Keratinocyte (primary cell): ENCODE results near the gene TMC5. TPM values are rescaled to one million over a fixed set of nuclear protein-coding genes. Genes with fewer than 3 reads are reported as not detected.
"Not testable (repeated sequence)": the region's sequence is repeated elsewhere in the genome, so short reads cannot be mapped to it uniquely, and the experiment has no call there.

ENCODE experiments used
- DNase-seq: peaks from one replicate; pipeline ENCODE4 v3.0.0-alpha.2; 2011; ENCODE audit warnings: low read depth, missing footprints, low spot score
- FAIRE-seq: peaks from 2 replicates; lab custom pipeline; 2011; peaks lifted over from hg19 to GRCh38; lab: Jason Lieb, UNC
- H2AFZ ChIP-seq: 2 replicates; pipeline ENCODE4 v1.6.0; 2012; ENCODE audit warnings: low read length, control low read depth, inconsistent platforms; ENCODE audit not compliant: control insufficient read depth
- H3K27ac ChIP-seq: 2 replicates; pipeline ENCODE4 v1.5.1; 2011; ENCODE audit warnings: low read length; ENCODE audit not compliant: control insufficient read depth, insufficient read depth
- H3K27me3 ChIP-seq: 3 replicates; pipeline ENCODE4 v1.6.0; 2011; ENCODE audit warnings: low read length; ENCODE audit not compliant: control insufficient read depth, insufficient read depth; ENCODE audit errors: extremely low read depth
- H3K36me3 ChIP-seq, 2 experiments: 2 replicates in 1 of 2; 3 replicates in 1 of 2; pipeline ENCODE4 v1.5.1; 2011; ENCODE audit warnings: low read length in 2 of 2, mild to moderate bottlenecking in 1 of 2; ENCODE audit not compliant: control insufficient read depth in 2 of 2, insufficient read depth in 2 of 2; ENCODE audit errors: extremely low read depth in 1 of 2
- H3K4me1 ChIP-seq: 3 replicates; pipeline ENCODE4 v1.5.1; 2011; ENCODE audit warnings: low read length; ENCODE audit not compliant: control insufficient read depth, insufficient read depth; ENCODE audit errors: extremely low read depth
- H3K4me2 ChIP-seq: 3 replicates; pipeline ENCODE4 v1.6.0; 2011; ENCODE audit warnings: low read depth, low read length; ENCODE audit not compliant: control insufficient read depth, insufficient read depth; ENCODE audit errors: extremely low read depth
- H3K4me3 ChIP-seq, 3 experiments: fragments of 200-600 bp in 1 of 3; sonication (generic) in 1 of 3; 2 replicates in 2 of 3; 3 replicates in 1 of 3; pipeline ENCODE4 v1.5.1; 2011 to 2016; ENCODE audit warnings: low read length in 3 of 3, mild to moderate bottlenecking in 3 of 3, control low read depth in 2 of 3, inconsistent platforms in 1 of 3, low read depth in 1 of 3, mixed read lengths in 1 of 3, mixed run types in 1 of 3, moderate library complexity in 1 of 3; ENCODE audit not compliant: control insufficient read depth in 2 of 3, insufficient read depth in 2 of 3; ENCODE audit errors: extremely low read depth in 1 of 3
- H3K79me2 ChIP-seq: 2 replicates; pipeline ENCODE4 v1.6.0; 2012; ENCODE audit warnings: low read length; ENCODE audit not compliant: control insufficient read depth, insufficient read depth
- H3K9ac ChIP-seq: 3 replicates; pipeline ENCODE4 v1.6.0; 2011; ENCODE audit warnings: low read length; ENCODE audit not compliant: control insufficient read depth, insufficient read depth; ENCODE audit errors: extremely low read depth
- H3K9me1 ChIP-seq: 3 replicates; pipeline ENCODE4 v1.6.0; 2011; ENCODE audit warnings: low read length; ENCODE audit not compliant: control insufficient read depth, insufficient read depth; ENCODE audit errors: extremely low read depth
- H3K9me3 ChIP-seq: 2 replicates; pipeline ENCODE4 v1.5.1; 2012; ENCODE audit warnings: low read depth, low read length; ENCODE audit not compliant: control insufficient read depth
- H4K20me1 ChIP-seq: 3 replicates; pipeline ENCODE4 v1.6.0; 2011; ENCODE audit warnings: low read length; ENCODE audit not compliant: control insufficient read depth, insufficient read depth; ENCODE audit errors: extremely low read depth
- CTCF ChIP-seq, 3 experiments: IDR thresholded peaks in 1 of 3; conservative IDR thresholded peaks in 1 of 3; optimal IDR thresholded peaks in 1 of 3; 2 replicates in 2 of 3; 3 replicates in 1 of 3; pipeline versions ENCODE3 to v1.5.1; 2011; ENCODE audit warnings: low read length in 3 of 3, mild to moderate bottlenecking in 3 of 3, moderate library complexity in 2 of 3, control low read depth in 1 of 3, inconsistent platforms in 1 of 3; ENCODE audit not compliant: insufficient read depth in 2 of 3; ENCODE audit errors: extremely low read depth in 1 of 3
- EZH2 ChIP-seq: IDR thresholded peaks from one replicate; pipeline ENCODE4 v1.6.1; 2012; ENCODE audit warnings: inconsistent platforms, mild to moderate bottlenecking, low read length, moderate library complexity
- dilution Hi-C: fragments of 300-500 bp; cut with MboI; formaldehyde crosslinking; loops from one replicate; pipeline ENCODE4 v1.7.0; 2020; ENCODE audit warnings: low sequenced_read_pairs; ENCODE audit not compliant: extremely low pct_ligation_motif_present
- polyA plus RNA-seq, 5 experiments: library from polyadenylated mRNA; depleted of rRNA in 3 of 5; stranded (reverse) in 3 of 5; stranded (forward) in 1 of 5; unstranded in 1 of 5; fragments of >200 nt; gene quantifications; 1 replicate in 1 of 5; 2 replicates in 3 of 5; 3 replicates in 1 of 5; pipeline versions ENCODE4 v1.2.1 to v1.2.3, GENCODE V29; 2011 to 2012; ENCODE audit warnings: missing spikeins in 2 of 5, low read depth in 1 of 5, low replicate concordance in 1 of 5

TMC5 gene
- polyA plus RNA-seq, 1 donor (not counting 4 experiments of a cell fraction or from before 2014, with no cell fraction given) = 0.18 TPM

DNA sequence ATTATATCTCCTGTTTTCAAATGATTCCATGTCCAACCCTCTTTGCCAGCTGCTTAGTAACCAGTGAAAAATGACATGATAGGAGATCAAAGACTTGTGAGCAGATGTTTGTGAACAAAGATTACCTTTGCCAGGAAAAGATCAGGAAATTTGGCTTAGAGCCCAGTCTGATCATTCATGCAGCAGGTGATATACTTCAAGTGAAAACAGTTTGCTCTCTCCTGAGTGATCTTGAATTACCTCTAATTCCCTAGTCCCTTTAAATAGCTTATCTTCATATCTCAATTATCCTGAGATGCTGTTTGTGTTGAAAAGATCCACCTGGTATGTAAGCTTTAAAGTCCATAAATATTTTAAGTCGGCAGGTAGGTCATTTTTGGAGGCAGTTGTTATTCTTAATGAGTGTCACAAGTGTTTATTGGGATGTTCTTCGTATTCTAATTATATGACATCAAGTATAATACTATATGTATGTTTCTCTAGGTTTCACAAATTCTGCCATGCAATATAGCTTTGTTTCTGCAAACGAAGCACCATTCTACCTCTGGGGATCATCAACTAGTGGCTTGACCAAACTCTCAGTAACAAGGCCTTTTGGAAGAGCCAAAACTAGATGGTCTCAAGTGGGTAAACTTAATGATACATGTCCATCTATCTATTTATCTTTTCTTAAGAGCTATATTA, 124.6 kb downstream of the TMC5 start:
- Histone ChIP-seq H3K9me3 (no peaks in the 10 kb centered on the region), H3K36me3 (peaks cover 0 to 3% of the 10 kb centered on the region in 2 experiments), H3K79me2 (no peaks in the 10 kb centered on the region), H3K27ac (no peak overlapping the region), H3K4me1 (no peaks in the 10 kb centered on the region), H3K9ac (no peak overlapping the region), H3K9me1 (no peaks in the 10 kb centered on the region), H3K4me3 (no peak overlapping the region), H3K4me2 (no peak overlapping the region), H3K27me3 (no peaks in the 10 kb centered on the region), H4K20me1 (no peaks in the 10 kb centered on the region), H2AFZ (no peak overlapping the region)
- no peak for DNase-seq
- dilution Hi-C loops = no loop called here
- TF ChIP-seq EZH2 (no peak), CTCF (optimal IDR thresholded peaks at IDR 0.05 in 1 of 3, IDR thresholded peaks at IDR 0.05 in 1 of 3, conservative IDR thresholded peaks at IDR 0.05 in 1 of 3; ENCODE audit: extremely low read depth in 1 of 3, insufficient read depth in 2 of 3, low read length in 3 of 3) (no peak)
- no peak for FAIRE-seq

- H3K9me1 ChIP-seq, DNase-seq, H3K36me3 ChIP-seq, H3K4me2 ChIP-seq, H3K27ac ChIP-seq, H3K4me3 ChIP-seq, dilution Hi-C loops, H3K4me1 ChIP-seq, H4K20me1 ChIP-seq, H3K79me2 ChIP-seq, H2AFZ ChIP-seq, FAIRE-seq, H3K27me3 ChIP-seq, H3K9ac ChIP-seq, H3K9me3 ChIP-seq: not testable (repeated sequence)
These were observed 125.8 kb downstream of the TMC5 start for GRCh38 chr16:19543278-19543996.
